NCI-H774 (cell line): ENCODE results near the gene NKAIN4.

Experiments
- DNase-seq: peaks from one replicate; lab custom pipeline; 2025; lab: John Stamatoyannopoulos, UW

The NKAIN4 gene

GRCh38 chr20:63218701-63219446 lies 35.4 kb downstream of the NKAIN4 start:
- no peak for DNase-seq

- no peak for DNase-seq
Measured at GRCh38 chr20:63217706-63218105, 36.6 kb downstream of the NKAIN4 start.

- DNase-seq: no peak
Measured at GRCh38 chr20:63216849-63217471, 37.3 kb downstream of the NKAIN4 start.

- peak; percentile 96 for DNase-seq
Measured at GRCh38 chr20:63216041-63216848, 38.0 kb downstream of the NKAIN4 start, which contains the start of gene YTHDF1. Gene YTHDF1 (minus strand): TSS chr20:63216131. CDS start chr20:63215892, 239 bp downstream.

GRCh38 chr20:63215101-63216040 lies 38.9 kb downstream of the NKAIN4 start:
- DNase-seq: no peak

- no peak for DNase-seq
Measured at GRCh38 chr20:63214514-63214913, 39.7 kb downstream of the NKAIN4 start.

GRCh38 chr20:63212792-63213191 lies 41.5 kb downstream of the NKAIN4 start:
- DNase-seq: no peak

GRCh38 chr20:63212393-63212730 lies 41.9 kb downstream of the NKAIN4 start:
- no peak for DNase-seq

- DNase-seq: no peak
Measured at GRCh38 chr20:63210011-63210605, 44.2 kb downstream of the NKAIN4 start.

- DNase-seq: no peak
Measured at GRCh38 chr20:63208346-63208909, 45.8 kb downstream of the NKAIN4 start.

- no peak for DNase-seq
Measured at GRCh38 chr20:63206878-63207277, 47.4 kb downstream of the NKAIN4 start.

GRCh38 chr20:63205896-63206295 lies 48.4 kb downstream of the NKAIN4 start:
- no peak for DNase-seq

GRCh38 chr20:63204362-63204761 lies 49.9 kb downstream of the NKAIN4 start:
- no peak for DNase-seq

- DNase-seq: no peak
Measured at GRCh38 chr20:63202811-63203526, 51.3 kb downstream of the NKAIN4 start.

- DNase-seq: no peak
Measured at GRCh38 chr20:63202021-63202420, 52.2 kb downstream of the NKAIN4 start.

- no peak for DNase-seq
Measured at GRCh38 chr20:63198606-63199005, 55.7 kb downstream of the NKAIN4 start.

GRCh38 chr20:63196768-63197470 lies 57.3 kb downstream of the NKAIN4 start:
- DNase-seq: no peak

- no peak for DNase-seq
Measured at GRCh38 chr20:63194797-63195173, 59.5 kb downstream of the NKAIN4 start.

- no peak for DNase-seq
Measured at GRCh38 chr20:63194007-63194796, 60.1 kb downstream of the NKAIN4 start.
